ENCODE results near the gene ACVRL1.

DNA sequence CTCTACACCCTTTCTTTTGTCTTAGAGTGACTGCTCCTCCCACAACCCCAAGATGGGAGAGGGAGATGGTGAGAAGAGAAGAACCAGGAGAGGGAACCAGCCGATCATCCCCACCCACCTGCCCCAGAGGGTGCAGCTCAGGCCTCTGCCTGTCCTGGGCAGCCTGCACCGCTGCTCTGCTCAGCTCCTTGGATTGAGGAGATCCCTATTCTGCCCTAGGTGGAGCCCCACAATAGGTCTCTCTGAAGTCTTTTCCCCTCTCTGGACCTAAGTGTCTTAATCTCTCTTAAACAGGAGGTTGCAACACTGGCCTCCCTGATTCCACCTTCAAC, 17.2 kb upstream of the ACVRL1 start:
- TF ChIP-seq CTCF (IDR thresholded peaks at IDR 0.05 in 2 of 3, conservative IDR thresholded peaks at IDR 0.05 in 1 of 3; ENCODE audit: control insufficient read depth in 2 of 3, extremely low read depth in 1 of 3, insufficient read depth in 1 of 3, low read depth in 3 of 3, low read length in 3 of 3) (no peak), DPF2 (IDR thresholded peaks at IDR 0.05) (no peak), JUND (IDR thresholded peaks at IDR 0.05; ENCODE audit: low read depth, low read length) (no peak), ATF3 (IDR thresholded peaks at IDR 0.05; ENCODE audit: borderline replicate concordance, extremely low read depth, low read depth, low read length) (no peak), POLR2AphosphoS5 (IDR thresholded peaks at IDR 0.05; ENCODE audit: low read length) (no peak), FOXM1 (IDR thresholded peaks at IDR 0.05; ENCODE audit: low read depth, low read length) (no peak), CREM (IDR thresholded peaks at IDR 0.05; ENCODE audit: low read depth) (no peak), CHD2 (IDR thresholded peaks at IDR 0.05; ENCODE audit: borderline replicate concordance, low read depth, low read length) (no peak), EP300 (IDR thresholded peaks at IDR 0.05; ENCODE audit: borderline replicate concordance in 1 of 2, control insufficient read depth in 1 of 2, low read depth in 2 of 2, low read length in 2 of 2) (no peak), RFX5 (IDR thresholded peaks at IDR 0.05; ENCODE audit: low read depth, low read length) (no peak), ZBTB40 (IDR thresholded peaks at IDR 0.05; ENCODE audit: borderline replicate concordance) (no peak), TAF1 (IDR thresholded peaks at IDR 0.05; ENCODE audit: borderline replicate concordance, low read depth, low read length) (no peak), POLR2A (IDR thresholded peaks at IDR 0.05; ENCODE audit: low read depth, low read length) (no peak)

Measured in GM12878 (cell line).